ENCODE results near the gene PLAAT2.
A peak's percentile ranks its signal among the peaks of the same experiment; 100 is the strongest.
"Not testable (repeated sequence)": the region's sequence is repeated elsewhere in the genome, so short reads cannot be mapped to it uniquely, and the experiment has no call there.

PLAAT2 gene

DNA sequence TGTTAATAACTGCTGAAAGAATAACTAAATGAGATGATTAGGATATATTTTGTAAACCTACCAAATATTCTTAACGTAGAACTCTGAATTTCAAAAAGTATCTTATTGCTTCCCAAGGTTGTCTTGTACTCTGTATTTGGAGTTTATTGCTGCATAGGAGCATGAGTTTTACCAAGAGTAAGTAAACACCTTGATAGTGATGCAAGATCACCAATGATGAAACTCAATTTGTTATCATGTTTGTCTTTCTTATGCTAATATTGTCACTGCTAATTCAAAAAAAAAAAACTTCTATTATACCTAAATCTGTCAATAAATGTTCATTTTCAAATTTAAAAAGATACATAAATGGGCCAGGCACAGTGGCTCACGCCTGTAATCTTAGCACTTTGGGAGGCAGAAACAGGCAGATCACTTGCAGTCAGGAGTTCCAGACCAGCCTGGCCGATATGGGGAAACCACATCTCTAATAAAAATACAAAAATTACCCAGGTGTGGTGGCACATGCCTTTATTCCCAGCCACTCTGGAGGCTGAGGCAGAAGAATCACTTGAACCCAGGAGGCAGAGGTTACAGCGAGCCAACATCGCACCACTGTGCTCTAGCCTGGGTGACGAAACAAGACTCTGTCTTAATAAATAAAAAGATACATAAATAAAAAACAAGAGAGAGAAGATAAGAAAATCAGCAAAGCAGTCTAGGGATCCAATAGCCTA lies 23.4 kb upstream of the PLAAT2 start:
- no peaks in the 10 kb centered on the region for H4K20me1 ChIP-seq (ENCODE audit: insufficient read depth, low read length)
- no peaks in the 10 kb centered on the region for H3K79me2 ChIP-seq (ENCODE audit: insufficient read depth, low read length)
- ATAC-seq (ENCODE audit: insufficient read depth, low read depth) (no peak), DNase-seq (no peak)
- no peak overlapping the region for H3K9ac ChIP-seq (ENCODE audit: low read depth, low read length)
- H3K4me1 ChIP-seq (ENCODE audit: insufficient read depth, low read length) = no peaks in the 10 kb centered on the region; the same call in 1 of the 2 replicates
- H3K4me3 ChIP-seq (ENCODE audit: low read depth in 1 of 2, low read length in 2 of 2) = no peak overlapping the region
- H3K9me3 ChIP-seq (ENCODE audit: insufficient read depth, low read length, severe bottlenecking) = peaks cover 7% of the 10 kb centered on the region
- no peak overlapping the region for H3K4me2 ChIP-seq (ENCODE audit: insufficient read depth, low read length)
- no peaks in the 10 kb centered on the region for H3K36me3 ChIP-seq (ENCODE audit: insufficient read depth, low read length)
- TF ChIP-seq, protein P1, sequence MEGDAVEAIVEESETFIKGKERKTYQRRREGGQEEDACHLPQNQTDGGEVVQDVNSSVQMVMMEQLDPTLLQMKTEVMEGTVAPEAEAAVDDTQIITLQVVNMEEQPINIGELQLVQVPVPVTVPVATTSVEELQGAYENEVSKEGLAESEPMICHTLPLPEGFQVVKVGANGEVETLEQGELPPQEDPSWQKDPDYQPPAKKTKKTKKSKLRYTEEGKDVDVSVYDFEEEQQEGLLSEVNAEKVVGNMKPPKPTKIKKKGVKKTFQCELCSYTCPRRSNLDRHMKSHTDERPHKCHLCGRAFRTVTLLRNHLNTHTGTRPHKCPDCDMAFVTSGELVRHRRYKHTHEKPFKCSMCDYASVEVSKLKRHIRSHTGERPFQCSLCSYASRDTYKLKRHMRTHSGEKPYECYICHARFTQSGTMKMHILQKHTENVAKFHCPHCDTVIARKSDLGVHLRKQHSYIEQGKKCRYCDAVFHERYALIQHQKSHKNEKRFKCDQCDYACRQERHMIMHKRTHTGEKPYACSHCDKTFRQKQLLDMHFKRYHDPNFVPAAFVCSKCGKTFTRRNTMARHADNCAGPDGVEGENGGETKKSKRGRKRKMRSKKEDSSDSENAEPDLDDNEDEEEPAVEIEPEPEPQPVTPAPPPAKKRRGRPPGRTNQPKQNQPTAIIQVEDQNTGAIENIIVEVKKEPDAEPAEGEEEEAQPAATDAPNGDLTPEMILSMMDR (IDR thresholded peaks at IDR 0.05; ENCODE audit: borderline replicate concordance, extremely low read depth, low read length, poor library complexity, severe bottlenecking) = no peak
- no peak for TF ChIP-seq EZH2 (IDR thresholded peaks at IDR 0.05; ENCODE audit: borderline replicate concordance, low read depth, low read length, severe bottlenecking)
- no peak overlapping the region for H2AFZ ChIP-seq (ENCODE audit: low read depth, low read length)
- no peak overlapping the region for H3K27ac ChIP-seq (ENCODE audit: low read length)
- peaks cover 3% of the 10 kb centered on the region for H3K27me3 ChIP-seq (ENCODE audit: insufficient read depth, low read length, poor library complexity)

DNA sequence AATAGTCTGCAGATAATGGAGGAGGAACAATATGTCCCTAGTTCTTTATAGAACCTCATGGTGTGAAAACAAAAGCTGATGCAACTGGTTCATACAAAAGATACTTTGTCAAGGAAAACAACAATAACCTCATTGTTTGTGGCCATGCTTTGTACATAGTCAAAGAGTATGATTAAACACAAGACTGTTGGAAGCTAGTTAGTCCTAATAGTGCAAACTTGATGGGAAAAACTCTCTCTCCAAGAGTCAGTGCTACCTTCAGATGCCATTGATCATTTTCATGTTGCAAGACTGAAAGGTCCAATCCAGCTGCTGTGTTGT lies 20.1 kb upstream of the PLAAT2 start:
- TF ChIP-seq, protein P1 (IDR thresholded peaks at IDR 0.05; ENCODE audit: borderline replicate concordance, extremely low read depth, low read length, poor library complexity, severe bottlenecking) = no peak
- TF ChIP-seq EZH2 (IDR thresholded peaks at IDR 0.05; ENCODE audit: borderline replicate concordance, low read depth, low read length, severe bottlenecking) = no peak
- Histone ChIP-seq H3K9me3 (ENCODE audit: insufficient read depth, low read length, severe bottlenecking) (peaks cover 17% of the 10 kb centered on the region), H3K79me2 (ENCODE audit: insufficient read depth, low read length) (no peaks in the 10 kb centered on the region), H4K20me1 (ENCODE audit: insufficient read depth, low read length) (no peaks in the 10 kb centered on the region), H3K4me2 (ENCODE audit: insufficient read depth, low read length) (no peak overlapping the region), H3K9ac (ENCODE audit: low read depth, low read length) (no peak overlapping the region), H3K27me3 (ENCODE audit: insufficient read depth, low read length, poor library complexity) (no peaks in the 10 kb centered on the region), H3K4me3 (ENCODE audit: low read depth in 1 of 2, low read length in 2 of 2) (no peak overlapping the region), H3K27ac (ENCODE audit: low read length) (no peak overlapping the region), H3K36me3 (ENCODE audit: insufficient read depth, low read length) (no peaks in the 10 kb centered on the region), H3K4me1 (ENCODE audit: insufficient read depth, low read length) (no peaks in the 10 kb centered on the region; the same call in 1 of the 2 replicates), H2AFZ (ENCODE audit: low read depth, low read length) (no peak overlapping the region)
- DNase-seq (no peak), ATAC-seq (ENCODE audit: insufficient read depth, low read depth) (no peak)

DNA sequence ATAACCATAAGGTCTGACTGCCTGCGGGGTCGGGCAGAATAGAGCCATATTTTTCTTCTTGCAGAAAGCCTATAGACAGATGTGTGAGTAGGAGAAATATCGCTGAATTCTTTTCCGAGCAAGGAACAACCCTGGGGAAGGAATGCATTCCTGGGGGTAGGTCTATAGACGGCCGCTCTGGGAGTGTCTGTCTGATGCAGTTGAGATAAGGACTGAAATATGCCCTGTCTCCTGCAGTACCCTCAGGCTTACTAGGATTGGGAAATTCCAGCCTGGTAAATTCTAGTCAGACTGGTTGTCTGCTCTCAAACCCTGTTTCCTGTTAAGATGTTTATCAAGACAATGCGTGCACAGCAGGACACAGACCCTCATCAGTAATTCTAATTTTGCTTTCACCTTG lies 18.0 kb upstream of the PLAAT2 start:
- not testable (repeated sequence) for H3K27me3 ChIP-seq (ENCODE audit: insufficient read depth, low read length, poor library complexity); H3K4me2 ChIP-seq (ENCODE audit: insufficient read depth, low read length)

GRCh38 chr11:63578882-63579281 lies 15.7 kb upstream of the PLAAT2 start:
- Histone ChIP-seq H3K4me1 (ENCODE audit: insufficient read depth, low read length) (peaks cover 15% of the 10 kb centered on the region), H3K9me3 (ENCODE audit: insufficient read depth, low read length, severe bottlenecking) (peaks cover 17% of the 10 kb centered on the region)
- H3K27me3 ChIP-seq (ENCODE audit: insufficient read depth, low read length, poor library complexity); H3K36me3 ChIP-seq (ENCODE audit: insufficient read depth, low read length); H3K4me2 ChIP-seq (ENCODE audit: insufficient read depth, low read length); H3K27ac ChIP-seq (ENCODE audit: low read length); ATAC-seq (ENCODE audit: insufficient read depth, low read depth); H4K20me1 ChIP-seq (ENCODE audit: insufficient read depth, low read length); DNase-seq; H3K9ac ChIP-seq (ENCODE audit: low read depth, low read length); H3K4me3 ChIP-seq (ENCODE audit: low read depth in 1 of 2, low read length in 2 of 2); H3K79me2 ChIP-seq (ENCODE audit: insufficient read depth, low read length); H2AFZ ChIP-seq (ENCODE audit: low read depth, low read length): not testable (repeated sequence)

More for the DNA sequence above, 18.0 kb upstream of the PLAAT2 start:
- not testable (repeated sequence) for H3K4me1 ChIP-seq (ENCODE audit: insufficient read depth, low read length); H2AFZ ChIP-seq (ENCODE audit: low read depth, low read length); H3K36me3 ChIP-seq (ENCODE audit: insufficient read depth, low read length); H3K9ac ChIP-seq (ENCODE audit: low read depth, low read length); H3K27ac ChIP-seq (ENCODE audit: low read length); ATAC-seq (ENCODE audit: insufficient read depth, low read depth); H4K20me1 ChIP-seq (ENCODE audit: insufficient read depth, low read length); H3K4me3 ChIP-seq (ENCODE audit: low read depth in 1 of 2, low read length in 2 of 2); H3K79me2 ChIP-seq (ENCODE audit: insufficient read depth, low read length)
- peak; percentile 24 for DNase-seq
- H3K9me3 ChIP-seq (ENCODE audit: insufficient read depth, low read length, severe bottlenecking) = peaks cover 17% of the 10 kb centered on the region

All from DND-41 (cell line).